ENCODE measurements around the gene FAM107A.

Gene FAM107A

GRCh38 chr3:58574106-58574505, 3.1 kb downstream of the FAM107A start:
- no peaks in the 10 kb centered on the region for H3K27me3 ChIP-seq (ENCODE audit: control insufficient read depth, insufficient read depth, low read length)
- no peak overlapping the region for H3K4me3 ChIP-seq (ENCODE audit: low read length)
- H3K9ac ChIP-seq (ENCODE audit: low read length): no peak overlapping the region
- H3K36me3 ChIP-seq (ENCODE audit: control insufficient read depth, low read depth, low read length): no peaks in the 10 kb centered on the region
- H3K9me3 ChIP-seq (ENCODE audit: control insufficient read depth, low read depth, low read length): no peaks in the 10 kb centered on the region
- H3K4me1 ChIP-seq (ENCODE audit: control insufficient read depth, low read depth, low read length): peaks cover 8% of the 10 kb centered on the region
- H3K27ac ChIP-seq (ENCODE audit: low read length): no peak overlapping the region

- no peaks in the 10 kb centered on the region for H3K36me3 ChIP-seq (ENCODE audit: control insufficient read depth, low read depth, low read length)
- H3K4me1 ChIP-seq (ENCODE audit: control insufficient read depth, low read depth, low read length): peaks cover 8% of the 10 kb centered on the region
- H3K27me3 ChIP-seq (ENCODE audit: control insufficient read depth, insufficient read depth, low read length): no peaks in the 10 kb centered on the region
- H3K27ac ChIP-seq (ENCODE audit: low read length): no peak overlapping the region
- H3K9ac ChIP-seq (ENCODE audit: low read length): no peak overlapping the region
- no peak overlapping the region for H3K4me3 ChIP-seq (ENCODE audit: low read length)
- H3K9me3 ChIP-seq (ENCODE audit: control insufficient read depth, low read depth, low read length): no peaks in the 10 kb centered on the region
These were observed 3.6 kb downstream of the FAM107A start for GRCh38 chr3:58573640-58574039.

- Histone ChIP-seq H3K27ac (ENCODE audit: low read length) (no peak overlapping the region), H3K9me3 (ENCODE audit: control insufficient read depth, low read depth, low read length) (no peaks in the 10 kb centered on the region), H3K4me3 (ENCODE audit: low read length) (no peak overlapping the region), H3K4me1 (ENCODE audit: control insufficient read depth, low read depth, low read length) (peaks cover 8% of the 10 kb centered on the region), H3K36me3 (ENCODE audit: control insufficient read depth, low read depth, low read length) (no peaks in the 10 kb centered on the region), H3K9ac (ENCODE audit: low read length) (no peak overlapping the region), H3K27me3 (ENCODE audit: control insufficient read depth, insufficient read depth, low read length) (no peaks in the 10 kb centered on the region)
These were observed 4.5 kb downstream of the FAM107A start for GRCh38 chr3:58572634-58573230.

GRCh38 chr3:58572013-58572633, 5.1 kb downstream of the FAM107A start:
- Histone ChIP-seq H3K9ac (ENCODE audit: low read length) (no peak overlapping the region), H3K36me3 (ENCODE audit: control insufficient read depth, low read depth, low read length) (no peaks in the 10 kb centered on the region), H3K9me3 (ENCODE audit: control insufficient read depth, low read depth, low read length) (no peaks in the 10 kb centered on the region), H3K27me3 (ENCODE audit: control insufficient read depth, insufficient read depth, low read length) (no peaks in the 10 kb centered on the region), H3K4me1 (ENCODE audit: control insufficient read depth, low read depth, low read length) (peaks cover 2% of the 10 kb centered on the region), H3K4me3 (ENCODE audit: low read length) (no peak overlapping the region), H3K27ac (ENCODE audit: low read length) (no peak overlapping the region)

GRCh38 chr3:58570851-58571250, 6.3 kb downstream of the FAM107A start:
- H3K9me3 ChIP-seq (ENCODE audit: control insufficient read depth, low read depth, low read length): no peaks in the 10 kb centered on the region

GRCh38 chr3:58569287-58570001, 7.7 kb downstream of the FAM107A start:
- Histone ChIP-seq H3K9me3 (ENCODE audit: control insufficient read depth, low read depth, low read length) (no peaks in the 10 kb centered on the region), H3K9ac (ENCODE audit: low read length) (no peak overlapping the region), H3K4me3 (ENCODE audit: low read length) (no peak overlapping the region), H3K27me3 (ENCODE audit: control insufficient read depth, insufficient read depth, low read length) (no peaks in the 10 kb centered on the region), H3K4me1 (ENCODE audit: control insufficient read depth, low read depth, low read length) (peaks cover 12% of the 10 kb centered on the region), H3K27ac (ENCODE audit: low read length) (no peak overlapping the region), H3K36me3 (ENCODE audit: control insufficient read depth, low read depth, low read length) (no peaks in the 10 kb centered on the region)

More at GRCh38 chr3:58570851-58571250, 6.3 kb downstream of the FAM107A start:
- H3K36me3 ChIP-seq (ENCODE audit: control insufficient read depth, low read depth, low read length): no peaks in the 10 kb centered on the region
- H3K27ac ChIP-seq (ENCODE audit: low read length): no peak overlapping the region
- H3K27me3 ChIP-seq (ENCODE audit: control insufficient read depth, insufficient read depth, low read length): no peaks in the 10 kb centered on the region
- H3K4me3 ChIP-seq (ENCODE audit: low read length): no peak overlapping the region
- H3K4me1 ChIP-seq (ENCODE audit: control insufficient read depth, low read depth, low read length): peaks cover 7% of the 10 kb centered on the region
- no peak overlapping the region for H3K9ac ChIP-seq (ENCODE audit: low read length)

GRCh38 chr3:58568572-58569286, 8.5 kb downstream of the FAM107A start:
- no peaks in the 10 kb centered on the region for H3K27me3 ChIP-seq (ENCODE audit: control insufficient read depth, insufficient read depth, low read length)
- peaks cover 12% of the 10 kb centered on the region for H3K4me1 ChIP-seq (ENCODE audit: control insufficient read depth, low read depth, low read length)
- H3K27ac ChIP-seq (ENCODE audit: low read length): no peak overlapping the region
- H3K4me3 ChIP-seq (ENCODE audit: low read length): no peak overlapping the region
- H3K9me3 ChIP-seq (ENCODE audit: control insufficient read depth, low read depth, low read length): no peaks in the 10 kb centered on the region
- H3K9ac ChIP-seq (ENCODE audit: low read length): no peak overlapping the region
- H3K36me3 ChIP-seq (ENCODE audit: control insufficient read depth, low read depth, low read length): no peaks in the 10 kb centered on the region

- no peak overlapping the region for H3K9ac ChIP-seq (ENCODE audit: low read length)
- H3K4me1 ChIP-seq (ENCODE audit: control insufficient read depth, low read depth, low read length): peaks cover 12% of the 10 kb centered on the region
- H3K36me3 ChIP-seq (ENCODE audit: control insufficient read depth, low read depth, low read length): no peaks in the 10 kb centered on the region
- H3K4me3 ChIP-seq (ENCODE audit: low read length): no peak overlapping the region
- no peaks in the 10 kb centered on the region for H3K9me3 ChIP-seq (ENCODE audit: control insufficient read depth, low read depth, low read length)
- no peak overlapping the region for H3K27ac ChIP-seq (ENCODE audit: low read length)
- no peaks in the 10 kb centered on the region for H3K27me3 ChIP-seq (ENCODE audit: control insufficient read depth, insufficient read depth, low read length)
These were observed 10.0 kb downstream of the FAM107A start for GRCh38 chr3:58567251-58567515.

- H3K4me1 ChIP-seq (ENCODE audit: control insufficient read depth, low read depth, low read length): peaks cover 12% of the 10 kb centered on the region
- H3K9ac ChIP-seq (ENCODE audit: low read length): no peak overlapping the region
- H3K36me3 ChIP-seq (ENCODE audit: control insufficient read depth, low read depth, low read length): no peaks in the 10 kb centered on the region
- H3K27ac ChIP-seq (ENCODE audit: low read length): no peak overlapping the region
- no peaks in the 10 kb centered on the region for H3K9me3 ChIP-seq (ENCODE audit: control insufficient read depth, low read depth, low read length)
- no peaks in the 10 kb centered on the region for H3K27me3 ChIP-seq (ENCODE audit: control insufficient read depth, insufficient read depth, low read length)
- no peak overlapping the region for H3K4me3 ChIP-seq (ENCODE audit: low read length)
These were observed 10.6 kb downstream of the FAM107A start for GRCh38 chr3:58566398-58567250.

GRCh38 chr3:58565621-58566397, 11.4 kb downstream of the FAM107A start:
- no peak overlapping the region for H3K27ac ChIP-seq (ENCODE audit: low read length)
- H3K27me3 ChIP-seq (ENCODE audit: control insufficient read depth, insufficient read depth, low read length): no peaks in the 10 kb centered on the region
- H3K9me3 ChIP-seq (ENCODE audit: control insufficient read depth, low read depth, low read length): no peaks in the 10 kb centered on the region
- no peak overlapping the region for H3K4me3 ChIP-seq (ENCODE audit: low read length)
- peaks cover 12% of the 10 kb centered on the region for H3K4me1 ChIP-seq (ENCODE audit: control insufficient read depth, low read depth, low read length)
- H3K9ac ChIP-seq (ENCODE audit: low read length): no peak overlapping the region
- no peaks in the 10 kb centered on the region for H3K36me3 ChIP-seq (ENCODE audit: control insufficient read depth, low read depth, low read length)

Data from iPS-18a (cell line).